Left kidney (tissue), 2 donors: ENCODE results near the gene RABGAP1. TPM values are rescaled to one million over a fixed set of nuclear protein-coding genes. Genes with fewer than 3 reads are reported as not detected.

Experiments
- DNase-seq: peaks from one replicate; pipeline ENCODE4 v3.0.0-alpha.2; 2013
- polyA plus RNA-seq: library from polyadenylated mRNA; unstranded; fragments of 120-200 nt; gene quantifications from one replicate; pipeline ENCODE4 v1.2.1, GENCODE V29; 2013; ENCODE audit not compliant: insufficient read length

The RABGAP1 gene
- polyA plus RNA-seq, 1 donor: 82.7 TPM

- no peak for DNase-seq
These were observed 170.7 kb downstream of the RABGAP1 start for GRCh38 chr9:123111427-123112014.

- DNase-seq: no peak
These were observed 171.5 kb downstream of the RABGAP1 start for GRCh38 chr9:123112015-123112975.

GRCh38 chr9:123113185-123113584, 172.4 kb downstream of the RABGAP1 start:
- DNase-seq: no peak

GRCh38 chr9:123115146-123115913, 174.5 kb downstream of the RABGAP1 start:
- DNase-seq: no peak

- DNase-seq: no peak
These were observed 175.2 kb downstream of the RABGAP1 start for GRCh38 chr9:123116036-123116435.

- no peak for DNase-seq
These were observed 178.7 kb downstream of the RABGAP1 start for GRCh38 chr9:123119566-123119965.

- no peak for DNase-seq
These were observed 179.3 kb downstream of the RABGAP1 start for GRCh38 chr9:123120131-123120530.

GRCh38 chr9:123120953-123121352, 180.1 kb downstream of the RABGAP1 start:
- no peak for DNase-seq

- peak; percentile 21 for DNase-seq
These were observed 180.6 kb downstream of the RABGAP1 start for GRCh38 chr9:123121457-123121856.

- DNase-seq: no peak
These were observed 186.8 kb downstream of the RABGAP1 start for GRCh38 chr9:123127512-123128075.

GRCh38 chr9:123128591-123128990, 187.8 kb downstream of the RABGAP1 start:
- no peak for DNase-seq

- DNase-seq: no peak
These were observed 188.6 kb downstream of the RABGAP1 start for GRCh38 chr9:123129423-123129822.

GRCh38 chr9:123131258-123131657, 190.4 kb downstream of the RABGAP1 start:
- no peak for DNase-seq

- no peak for DNase-seq
These were observed 191.2 kb downstream of the RABGAP1 start for GRCh38 chr9:123131993-123132392.

- DNase-seq: no peak
These were observed 191.9 kb downstream of the RABGAP1 start for GRCh38 chr9:123132696-123133095.

GRCh38 chr9:123135430-123135829, 194.6 kb downstream of the RABGAP1 start:
- no peak for DNase-seq

GRCh38 chr9:123138163-123138562, 197.3 kb downstream of the RABGAP1 start:
- DNase-seq: peak; percentile 17

- no peak for DNase-seq
These were observed 208.2 kb downstream of the RABGAP1 start for GRCh38 chr9:123149067-123149466.

GRCh38 chr9:123150708-123151503, 210.1 kb downstream of the RABGAP1 start:
- DNase-seq: no peak
